ENCODE data around the gene PKD1. TPM values are rescaled to one million over a fixed set of nuclear protein-coding genes. Genes with fewer than 3 reads are reported as not detected.
"Not testable (repeated sequence)": the region's sequence is repeated elsewhere in the genome, so short reads cannot be mapped to it uniquely, and the experiment has no call there.

PKD1 gene
- total RNA-seq, 1 experiment from 2014 or later, result 98.8 TPM

- DNase-seq (ENCODE audit: extremely low read depth, low read depth), result not testable (repeated sequence)
These were observed 8.7 kb downstream of the PKD1 start for GRCh38 chr16:2126928-2127556.

- not testable (repeated sequence) for DNase-seq (ENCODE audit: extremely low read depth, low read depth)
These were observed 9.4 kb downstream of the PKD1 start for GRCh38 chr16:2126161-2126743.

GRCh38 chr16:2125609-2126008, 10.1 kb downstream of the PKD1 start:
- not testable (repeated sequence) for DNase-seq (ENCODE audit: extremely low read depth, low read depth)

- DNase-seq (ENCODE audit: extremely low read depth, low read depth), result not testable (repeated sequence)
These were observed 10.8 kb downstream of the PKD1 start for GRCh38 chr16:2124694-2125444.

- not testable (repeated sequence) for DNase-seq (ENCODE audit: extremely low read depth, low read depth)
These were observed 11.4 kb downstream of the PKD1 start for GRCh38 chr16:2124377-2124693.

GRCh38 chr16:2123706-2124376, 11.9 kb downstream of the PKD1 start:
- not testable (repeated sequence) for DNase-seq (ENCODE audit: extremely low read depth, low read depth)

GRCh38 chr16:2122934-2123683, 12.6 kb downstream of the PKD1 start:
- DNase-seq (ENCODE audit: extremely low read depth, low read depth), result not testable (repeated sequence)

- DNase-seq (ENCODE audit: extremely low read depth, low read depth), result no peak
These were observed 13.3 kb downstream of the PKD1 start for GRCh38 chr16:2122429-2122828.

- DNase-seq (ENCODE audit: extremely low read depth, low read depth), result no peak
These were observed 13.8 kb downstream of the PKD1 start for GRCh38 chr16:2121853-2122252.

GRCh38 chr16:2121325-2121724, 14.4 kb downstream of the PKD1 start:
- DNase-seq (ENCODE audit: extremely low read depth, low read depth), result peak; percentile 41

- DNase-seq (ENCODE audit: extremely low read depth, low read depth), result not testable (repeated sequence)
These were observed 17.6 kb downstream of the PKD1 start for GRCh38 chr16:2117960-2118722.

GRCh38 chr16:2117341-2117740, 18.4 kb downstream of the PKD1 start:
- not testable (repeated sequence) for DNase-seq (ENCODE audit: extremely low read depth, low read depth)

GRCh38 chr16:2116428-2116827, 19.3 kb downstream of the PKD1 start:
- not testable (repeated sequence) for DNase-seq (ENCODE audit: extremely low read depth, low read depth)

- no peak for DNase-seq (ENCODE audit: extremely low read depth, low read depth)
These were observed 20.1 kb downstream of the PKD1 start for GRCh38 chr16:2115591-2115973.

- not testable (repeated sequence) for DNase-seq (ENCODE audit: extremely low read depth, low read depth)
These were observed 20.7 kb downstream of the PKD1 start for GRCh38 chr16:2114885-2115590.

- DNase-seq (ENCODE audit: extremely low read depth, low read depth), result not testable (repeated sequence)
These were observed 21.5 kb downstream of the PKD1 start for GRCh38 chr16:2114225-2114624.

GRCh38 chr16:2112539-2113106, 23.1 kb downstream of the PKD1 start:
- DNase-seq (ENCODE audit: extremely low read depth, low read depth), result not testable (repeated sequence)

- not testable (repeated sequence) for DNase-seq (ENCODE audit: extremely low read depth, low read depth)
These were observed 24.0 kb downstream of the PKD1 start for GRCh38 chr16:2111412-2112335.
